ENCODE results near the gene WDR37. TPM values are rescaled to one million over a fixed set of nuclear protein-coding genes. Genes with fewer than 3 reads are reported as not detected.

WDR37 gene
- total RNA-seq, 1 donor from 2014 or later, result 13.6 TPM

GRCh38 chr10:1119501-1119900 lies 63.3 kb downstream of the WDR37 start:
- TF ChIP-seq, protein P1, sequence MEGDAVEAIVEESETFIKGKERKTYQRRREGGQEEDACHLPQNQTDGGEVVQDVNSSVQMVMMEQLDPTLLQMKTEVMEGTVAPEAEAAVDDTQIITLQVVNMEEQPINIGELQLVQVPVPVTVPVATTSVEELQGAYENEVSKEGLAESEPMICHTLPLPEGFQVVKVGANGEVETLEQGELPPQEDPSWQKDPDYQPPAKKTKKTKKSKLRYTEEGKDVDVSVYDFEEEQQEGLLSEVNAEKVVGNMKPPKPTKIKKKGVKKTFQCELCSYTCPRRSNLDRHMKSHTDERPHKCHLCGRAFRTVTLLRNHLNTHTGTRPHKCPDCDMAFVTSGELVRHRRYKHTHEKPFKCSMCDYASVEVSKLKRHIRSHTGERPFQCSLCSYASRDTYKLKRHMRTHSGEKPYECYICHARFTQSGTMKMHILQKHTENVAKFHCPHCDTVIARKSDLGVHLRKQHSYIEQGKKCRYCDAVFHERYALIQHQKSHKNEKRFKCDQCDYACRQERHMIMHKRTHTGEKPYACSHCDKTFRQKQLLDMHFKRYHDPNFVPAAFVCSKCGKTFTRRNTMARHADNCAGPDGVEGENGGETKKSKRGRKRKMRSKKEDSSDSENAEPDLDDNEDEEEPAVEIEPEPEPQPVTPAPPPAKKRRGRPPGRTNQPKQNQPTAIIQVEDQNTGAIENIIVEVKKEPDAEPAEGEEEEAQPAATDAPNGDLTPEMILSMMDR (IDR thresholded peaks at IDR 0.05), result no peak
- peak; percentile 62 for DNase-seq (ENCODE audit: extremely low spot score, unreplicated experiment)
- Mint-ChIP-seq H3K4me3 (ENCODE audit: unreplicated experiment) (no peak overlapping the region), H3K27ac (ENCODE audit: unreplicated experiment) (no peak overlapping the region), H3K9me3 (ENCODE audit: unreplicated experiment) (no peaks in the 10 kb centered on the region), H3K27me3 (ENCODE audit: unreplicated experiment) (no peaks in the 10 kb centered on the region), H3K36me3 (ENCODE audit: unreplicated experiment) (peaks cover 45% of the 10 kb centered on the region), H3K4me1 (ENCODE audit: unreplicated experiment) (no peaks in the 10 kb centered on the region)

DNA sequence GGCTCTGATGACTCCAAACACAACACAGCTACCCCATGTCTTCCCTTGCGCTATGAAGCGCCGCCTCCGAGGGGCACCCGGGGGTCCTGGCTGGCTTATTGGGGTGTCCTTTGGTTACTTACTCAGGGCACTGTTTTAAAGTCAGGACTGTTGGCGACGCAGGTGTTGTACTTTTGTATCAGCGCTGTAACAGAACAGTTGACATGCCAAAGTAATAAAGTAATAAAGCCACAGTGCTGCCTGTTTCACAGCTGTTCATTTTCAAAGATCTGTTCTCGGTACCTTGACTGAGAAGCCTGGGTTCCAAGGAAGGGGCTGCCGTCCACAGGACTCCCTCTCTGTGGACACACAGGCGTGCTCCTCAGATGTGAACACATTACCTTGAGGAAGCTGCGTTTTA lies 64.1 kb downstream of the WDR37 start:
- no peak for DNase-seq (ENCODE audit: extremely low spot score, unreplicated experiment)
- peaks cover 44% of the 10 kb centered on the region for H3K36me3 Mint-ChIP-seq (ENCODE audit: unreplicated experiment)
- no peak overlapping the region for H3K4me3 Mint-ChIP-seq (ENCODE audit: unreplicated experiment)
- H3K27ac Mint-ChIP-seq (ENCODE audit: unreplicated experiment), result no peak overlapping the region
- TF ChIP-seq, protein P1 (IDR thresholded peaks at IDR 0.05), result no peak
- H3K4me1 Mint-ChIP-seq (ENCODE audit: unreplicated experiment), result no peaks in the 10 kb centered on the region
- no peaks in the 10 kb centered on the region for H3K27me3 Mint-ChIP-seq (ENCODE audit: unreplicated experiment)
- no peaks in the 10 kb centered on the region for H3K9me3 Mint-ChIP-seq (ENCODE audit: unreplicated experiment)

DNA sequence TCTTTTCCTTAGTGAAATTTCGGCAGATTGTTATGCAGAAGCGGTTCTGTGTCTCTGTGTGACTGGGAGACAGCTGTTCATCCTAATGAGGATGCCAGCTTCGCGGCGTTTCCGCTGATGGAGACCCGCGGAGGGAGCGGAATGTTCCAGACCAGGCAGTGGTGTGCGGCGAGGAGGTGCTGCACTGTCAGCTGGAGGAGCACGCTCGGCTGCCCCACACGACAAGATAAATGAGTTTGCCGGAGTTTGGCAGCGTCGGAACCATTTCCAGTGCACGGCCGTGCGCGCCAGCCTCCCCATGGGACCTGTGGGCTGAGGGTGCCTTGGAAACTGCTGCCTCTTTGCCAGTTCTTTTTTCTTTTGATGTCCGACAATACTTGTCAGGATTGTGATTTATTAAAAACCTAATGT lies 64.6 kb downstream of the WDR37 start:
- no peak overlapping the region for H3K4me3 Mint-ChIP-seq (ENCODE audit: unreplicated experiment)
- H3K27ac Mint-ChIP-seq (ENCODE audit: unreplicated experiment), result no peak overlapping the region

DNA sequence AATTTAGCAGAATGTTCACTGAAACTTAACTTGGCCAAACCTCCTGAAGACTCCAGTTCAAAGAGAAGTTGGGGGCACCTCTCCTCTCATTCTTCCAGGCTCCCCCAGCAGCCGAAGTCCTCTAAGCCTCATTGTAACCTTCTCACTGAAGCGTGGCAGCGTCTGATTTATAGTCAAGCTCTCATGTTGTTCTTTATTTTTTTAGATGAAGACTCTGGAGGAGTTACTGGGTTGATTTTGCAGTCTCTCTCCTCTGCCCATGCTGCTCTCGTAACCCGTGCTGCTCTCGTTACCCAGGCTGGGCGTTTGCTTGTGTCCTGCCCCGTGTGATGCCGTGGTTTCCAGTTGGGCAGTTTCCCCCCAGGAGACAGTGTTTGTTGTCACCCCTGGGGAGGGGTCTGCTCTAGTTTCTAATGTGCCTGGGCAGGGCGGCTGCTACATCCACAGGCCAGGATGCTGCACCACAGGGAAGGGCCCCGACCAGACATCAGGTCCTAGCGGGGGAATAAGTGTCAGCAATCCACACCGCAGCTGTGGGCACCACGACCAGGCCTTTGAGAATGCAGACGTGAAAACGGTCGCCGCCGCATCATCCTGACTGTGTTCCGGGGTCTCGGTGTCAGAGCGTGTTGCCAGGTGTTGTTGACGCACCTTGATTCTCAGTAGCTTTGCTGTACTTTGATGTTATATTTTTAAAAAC lies 65.2 kb downstream of the WDR37 start:
- DNase-seq (ENCODE audit: extremely low spot score, unreplicated experiment), result peak; percentile 83
- Mint-ChIP-seq H3K36me3 (ENCODE audit: unreplicated experiment) (peaks cover 40% of the 10 kb centered on the region), H3K4me3 (ENCODE audit: unreplicated experiment) (no peak overlapping the region), H3K4me1 (ENCODE audit: unreplicated experiment) (no peaks in the 10 kb centered on the region), H3K27me3 (ENCODE audit: unreplicated experiment) (no peaks in the 10 kb centered on the region), H3K27ac (ENCODE audit: unreplicated experiment) (no peak overlapping the region), H3K9me3 (ENCODE audit: unreplicated experiment) (no peaks in the 10 kb centered on the region)
- TF ChIP-seq, protein P1 (IDR thresholded peaks at IDR 0.05), result no peak

More for the DNA sequence above, 64.6 kb downstream of the WDR37 start:
- Mint-ChIP-seq H3K9me3 (ENCODE audit: unreplicated experiment) (no peaks in the 10 kb centered on the region), H3K4me1 (ENCODE audit: unreplicated experiment) (no peaks in the 10 kb centered on the region), H3K27me3 (ENCODE audit: unreplicated experiment) (no peaks in the 10 kb centered on the region), H3K36me3 (ENCODE audit: unreplicated experiment) (peaks cover 43% of the 10 kb centered on the region)
- TF ChIP-seq, protein P1 (IDR thresholded peaks at IDR 0.05), result no peak
- DNase-seq (ENCODE audit: extremely low spot score, unreplicated experiment), result peak; percentile 82

DNA sequence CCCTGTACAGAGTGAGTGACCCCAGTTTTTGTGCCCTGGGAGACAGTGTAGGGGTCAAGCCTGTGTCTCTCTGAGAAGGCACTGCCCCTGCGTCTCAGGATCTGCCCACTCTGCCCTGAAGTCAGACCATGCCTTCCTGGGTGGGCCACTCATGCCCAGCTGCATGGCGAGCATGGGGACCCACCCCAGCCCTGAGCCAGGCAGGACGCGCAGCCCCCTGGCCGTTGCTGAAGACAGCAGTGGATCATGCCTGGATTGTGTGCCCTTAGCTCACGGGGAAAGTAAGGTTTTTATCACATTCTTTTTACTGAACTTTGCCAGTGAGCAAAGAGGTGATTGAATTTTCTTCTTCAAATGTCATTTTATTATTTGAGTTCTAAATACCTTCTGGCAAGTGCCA lies 66.2 kb downstream of the WDR37 start:
- Mint-ChIP-seq H3K4me3 (ENCODE audit: unreplicated experiment) (no peak overlapping the region), H3K27me3 (ENCODE audit: unreplicated experiment) (no peaks in the 10 kb centered on the region), H3K36me3 (ENCODE audit: unreplicated experiment) (peaks cover 37% of the 10 kb centered on the region), H3K27ac (ENCODE audit: unreplicated experiment) (no peak overlapping the region), H3K4me1 (ENCODE audit: unreplicated experiment) (peaks cover 1% of the 10 kb centered on the region), H3K9me3 (ENCODE audit: unreplicated experiment) (no peaks in the 10 kb centered on the region)
- no peak for DNase-seq (ENCODE audit: extremely low spot score, unreplicated experiment)
- TF ChIP-seq, protein P1 (IDR thresholded peaks at IDR 0.05), result no peak

Data from osteocyte (in vitro differentiated cells).